GM23248 (cell line): ENCODE results near the gene GPR137C.

Source experiments
- EZH2 ChIP-seq: fragments of 200-600 bp; sonication (generic); IDR thresholded peaks from 2 replicates; pipeline ENCODE4 v1.6.1; 2018; ENCODE audit warnings: antibody characterized with exemption, mild to moderate bottlenecking; ENCODE audit not compliant: insufficient read depth, poor library complexity, severe bottlenecking
- EZH2phosphoT487 ChIP-seq: fragments of 200-600 bp; sonication (generic); IDR thresholded peaks from 2 replicates; pipeline ENCODE4 v1.6.1; 2018; ENCODE audit warnings: antibody characterized with exemption, moderate library complexity, mild to moderate bottlenecking, low read depth; ENCODE audit not compliant: insufficient read depth

DNA sequence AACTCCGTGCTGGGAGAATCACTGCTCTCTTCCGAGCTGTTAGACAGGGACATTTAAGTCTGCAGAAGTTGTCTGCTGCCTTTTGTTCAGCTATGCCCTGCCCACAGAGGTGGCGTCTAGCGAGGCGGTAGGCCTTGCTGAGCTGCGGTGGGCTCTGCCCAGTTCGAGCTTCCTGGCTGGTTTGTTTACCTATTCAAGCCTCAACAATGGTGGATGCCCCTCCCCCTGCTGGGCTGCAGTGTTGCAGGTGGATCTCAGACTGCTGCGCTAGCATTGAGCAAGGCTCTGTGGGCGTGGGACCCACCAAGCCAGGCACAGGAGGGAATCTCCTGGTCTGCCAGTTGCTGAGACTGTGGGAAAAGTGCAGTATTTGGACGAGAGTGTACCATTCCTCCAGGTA lies 43.7 kb downstream of the GPR137C start:
- TF ChIP-seq EZH2 (no peak), EZH2phosphoT487 (no peak)
